Measurements from ENCODE around the gene PDZRN4.

- TF ChIP-seq CTCF (IDR thresholded peaks at IDR 0.05): no peak
- no peak for TF ChIP-seq POLR2A (IDR thresholded peaks at IDR 0.05)
Measured at GRCh38 chr12:41520869-41521268, 332.7 kb downstream of the PDZRN4 start.

Measured in thyroid gland (tissue), 4 donors.